ENCODE data around the gene SAV1.
A peak's percentile ranks its signal among the peaks of the same experiment; 100 is the strongest.

SAV1 gene

DNA sequence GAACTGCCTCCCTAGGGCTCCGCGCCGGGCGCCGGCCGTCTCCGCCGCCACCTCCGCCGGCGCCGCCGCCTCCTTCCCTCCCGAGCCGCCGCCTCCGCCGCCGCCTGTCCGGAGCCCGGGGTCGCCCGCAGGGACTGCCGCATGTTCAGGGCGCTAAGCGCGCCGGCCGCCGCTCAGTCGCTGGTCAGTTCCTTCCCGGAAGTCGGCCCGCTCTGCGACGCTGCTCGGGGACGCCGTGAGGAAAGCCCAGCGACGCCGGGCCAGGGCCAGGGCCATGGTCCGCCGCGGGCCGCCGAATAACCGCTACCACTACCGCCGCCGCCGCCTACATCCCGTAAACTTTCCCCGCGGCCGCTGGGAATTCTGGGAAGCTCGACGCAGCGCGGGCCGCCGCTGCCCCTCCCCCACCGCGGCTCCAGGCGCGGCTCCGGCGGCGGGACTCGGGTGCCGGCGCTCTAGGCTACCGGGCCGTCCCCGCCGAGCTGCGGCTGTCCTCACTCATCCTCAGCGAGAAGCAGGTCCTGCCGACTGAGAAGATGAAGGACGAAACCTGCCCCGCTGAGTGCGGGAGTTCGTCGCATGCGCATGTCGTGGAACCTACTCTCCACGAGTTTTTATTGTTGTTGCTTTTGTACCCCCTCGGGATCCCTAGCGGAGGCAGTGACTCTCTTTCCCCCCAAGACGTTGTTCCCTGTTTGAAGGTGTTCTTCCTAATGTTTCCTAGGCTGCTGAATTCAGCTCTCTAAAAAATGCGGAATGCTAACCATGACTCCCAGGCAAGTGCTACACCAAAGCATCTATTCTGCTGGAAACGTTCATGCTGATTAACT lies at the start of gene SAV1:
TSS of gene SAV1 (minus strand) at position 311 of the 830 bp plus-strand sequence. CDS start 339 bp downstream, outside the sequence.
- Histone ChIP-seq H3K36me3 (ENCODE audit: control insufficient read depth, insufficient read depth, low read length) (no peaks in the 10 kb centered on the region), H3K27me3 (replicated peaks; ENCODE audit: control insufficient read depth, insufficient read depth, low read length) (no peaks in the 10 kb centered on the region), H3K4me3 (replicated peaks; ENCODE audit: low read depth, low read length) (peak within 1 kb of the TSS; percentile 83)
- TF ChIP-seq, protein P1, sequence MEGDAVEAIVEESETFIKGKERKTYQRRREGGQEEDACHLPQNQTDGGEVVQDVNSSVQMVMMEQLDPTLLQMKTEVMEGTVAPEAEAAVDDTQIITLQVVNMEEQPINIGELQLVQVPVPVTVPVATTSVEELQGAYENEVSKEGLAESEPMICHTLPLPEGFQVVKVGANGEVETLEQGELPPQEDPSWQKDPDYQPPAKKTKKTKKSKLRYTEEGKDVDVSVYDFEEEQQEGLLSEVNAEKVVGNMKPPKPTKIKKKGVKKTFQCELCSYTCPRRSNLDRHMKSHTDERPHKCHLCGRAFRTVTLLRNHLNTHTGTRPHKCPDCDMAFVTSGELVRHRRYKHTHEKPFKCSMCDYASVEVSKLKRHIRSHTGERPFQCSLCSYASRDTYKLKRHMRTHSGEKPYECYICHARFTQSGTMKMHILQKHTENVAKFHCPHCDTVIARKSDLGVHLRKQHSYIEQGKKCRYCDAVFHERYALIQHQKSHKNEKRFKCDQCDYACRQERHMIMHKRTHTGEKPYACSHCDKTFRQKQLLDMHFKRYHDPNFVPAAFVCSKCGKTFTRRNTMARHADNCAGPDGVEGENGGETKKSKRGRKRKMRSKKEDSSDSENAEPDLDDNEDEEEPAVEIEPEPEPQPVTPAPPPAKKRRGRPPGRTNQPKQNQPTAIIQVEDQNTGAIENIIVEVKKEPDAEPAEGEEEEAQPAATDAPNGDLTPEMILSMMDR (IDR thresholded peaks at IDR 0.05; ENCODE audit: insufficient read depth, low read length, poor library complexity, severe bottlenecking): no peak
- peak; percentile 77 for DNase-seq (ENCODE audit: extremely low read depth, insufficient read length)

DNA sequence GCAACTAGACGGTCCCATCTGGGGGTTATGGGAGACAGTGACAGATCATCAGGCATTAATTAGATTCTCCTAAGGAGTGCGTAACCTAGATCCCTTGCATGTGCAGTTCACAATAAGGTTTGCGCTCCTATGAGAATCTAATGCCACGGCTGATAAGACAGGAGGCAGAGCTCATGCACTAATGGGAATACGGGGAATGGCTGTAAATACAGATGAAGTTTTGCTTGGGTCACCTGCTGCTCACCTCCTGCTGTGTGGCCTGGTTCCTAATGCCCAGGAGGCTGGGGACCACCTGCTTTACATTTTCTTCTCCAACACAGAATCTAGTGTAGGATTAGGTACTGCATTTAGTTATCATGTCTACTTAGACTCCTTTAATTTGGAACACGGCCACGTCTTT lies 49.7 kb upstream of the SAV1 start:
- Histone ChIP-seq H3K27me3 (replicated peaks; ENCODE audit: control insufficient read depth, insufficient read depth, low read length) (no peaks in the 10 kb centered on the region), H3K4me3 (replicated peaks; ENCODE audit: low read depth, low read length) (no peak overlapping the region), H3K36me3 (ENCODE audit: control insufficient read depth, insufficient read depth, low read length) (no peaks in the 10 kb centered on the region; the same call in none of the 2 replicates)
- DNase-seq (ENCODE audit: extremely low read depth, insufficient read length): no peak
- TF ChIP-seq, protein P1 (IDR thresholded peaks at IDR 0.05; ENCODE audit: insufficient read depth, low read length, poor library complexity, severe bottlenecking): no peak

DNA sequence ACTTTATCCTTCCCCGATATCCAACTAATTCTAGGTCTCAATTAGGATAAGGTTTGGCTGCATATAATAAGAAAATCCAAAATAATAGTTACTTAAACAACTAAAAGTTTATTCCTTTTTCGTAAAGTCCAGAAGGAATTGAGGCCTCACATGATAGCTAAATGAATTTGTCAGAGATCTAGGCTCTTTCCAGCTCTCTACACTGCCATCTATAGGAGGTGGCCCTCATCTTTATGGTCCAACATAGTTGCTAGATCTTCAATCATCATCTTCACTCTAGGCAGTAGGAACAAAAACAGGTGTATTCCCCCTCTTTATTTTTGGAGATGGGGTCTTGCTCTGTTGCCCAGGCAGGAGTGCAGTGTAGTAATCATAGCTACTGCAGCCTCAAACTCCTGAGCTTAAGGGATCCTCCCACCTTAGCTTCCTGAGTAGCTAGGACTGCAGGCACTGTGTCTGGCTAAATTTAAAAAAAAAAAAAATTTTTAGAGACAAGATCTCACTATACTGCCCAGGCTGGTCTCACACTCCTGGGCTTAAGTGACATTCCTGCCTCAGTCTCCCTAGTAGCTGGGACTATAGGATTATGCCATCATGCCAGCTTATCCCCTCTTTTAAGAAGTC lies 46.5 kb upstream of the SAV1 start:
- TF ChIP-seq, protein P1 (IDR thresholded peaks at IDR 0.05; ENCODE audit: insufficient read depth, low read length, poor library complexity, severe bottlenecking): peak; percentile 66
- H3K4me3 ChIP-seq (replicated peaks; ENCODE audit: low read depth, low read length): no peak overlapping the region
- H3K36me3 ChIP-seq (ENCODE audit: control insufficient read depth, insufficient read depth, low read length): no peaks in the 10 kb centered on the region
- no peaks in the 10 kb centered on the region for H3K27me3 ChIP-seq (replicated peaks; ENCODE audit: control insufficient read depth, insufficient read depth, low read length)
- DNase-seq (ENCODE audit: extremely low read depth, insufficient read length): no peak

DNA sequence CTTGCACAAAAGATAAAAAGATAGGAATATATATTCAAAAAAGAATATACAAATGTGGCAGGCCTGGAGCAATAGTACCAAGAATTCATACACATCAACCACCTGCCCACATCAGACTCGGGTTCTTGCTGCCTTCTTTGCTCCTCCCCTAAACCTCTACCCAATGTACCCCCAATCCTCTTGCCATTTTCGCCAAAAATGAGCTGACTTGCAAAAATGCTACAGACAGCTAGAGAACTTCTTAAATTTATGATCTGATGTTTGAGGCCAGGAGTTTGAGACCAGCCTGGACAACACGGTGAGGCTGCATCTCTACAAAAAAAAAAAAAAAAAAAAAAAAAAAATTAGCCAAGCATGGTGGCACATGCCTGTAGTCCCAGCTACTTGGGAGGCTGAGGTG lies 42.9 kb upstream of the SAV1 start:
- TF ChIP-seq, protein P1 (IDR thresholded peaks at IDR 0.05; ENCODE audit: insufficient read depth, low read length, poor library complexity, severe bottlenecking): no peak
- no peaks in the 10 kb centered on the region for H3K27me3 ChIP-seq (replicated peaks; ENCODE audit: control insufficient read depth, insufficient read depth, low read length)
- no peak overlapping the region for H3K4me3 ChIP-seq (replicated peaks; ENCODE audit: low read depth, low read length)
- no peaks in the 10 kb centered on the region for H3K36me3 ChIP-seq (ENCODE audit: control insufficient read depth, insufficient read depth, low read length)
- DNase-seq (ENCODE audit: extremely low read depth, insufficient read length): no peak

DNA sequence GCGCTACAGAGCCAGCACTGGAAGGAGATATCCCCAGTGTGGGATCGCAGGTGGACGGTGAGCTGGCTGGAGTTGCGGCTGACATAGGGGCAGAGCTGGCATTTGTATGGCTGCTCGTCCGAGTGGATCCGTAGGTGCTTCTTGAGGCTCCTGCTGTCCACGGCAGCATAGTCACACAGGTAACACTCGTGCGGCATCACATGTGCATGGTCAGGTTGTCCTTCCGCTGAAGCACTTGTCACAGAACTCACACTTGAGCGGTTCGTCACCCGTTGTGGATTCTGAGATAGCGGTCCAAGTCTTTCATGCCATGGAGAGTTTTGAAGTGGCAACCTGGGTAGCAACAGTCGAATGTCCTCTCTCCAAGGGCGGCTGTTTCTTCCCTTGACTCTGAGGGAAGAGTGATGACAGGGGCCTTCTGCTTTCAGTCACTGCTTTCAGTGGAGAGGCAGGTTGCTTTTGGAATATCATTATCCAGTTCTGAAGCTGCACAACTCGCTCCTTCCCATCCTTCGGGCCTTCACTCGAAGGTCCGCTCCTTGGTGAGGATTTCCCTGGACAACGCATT lies 37.0 kb upstream of the SAV1 start:
- DNase-seq (ENCODE audit: extremely low read depth, insufficient read length): no peak

More for the DNA sequence above, 37.0 kb upstream of the SAV1 start:
- TF ChIP-seq, protein P1 (IDR thresholded peaks at IDR 0.05; ENCODE audit: insufficient read depth, low read length, poor library complexity, severe bottlenecking): no peak
- Histone ChIP-seq H3K4me3 (replicated peaks; ENCODE audit: low read depth, low read length) (no peak overlapping the region), H3K36me3 (ENCODE audit: control insufficient read depth, insufficient read depth, low read length) (no peaks in the 10 kb centered on the region), H3K27me3 (replicated peaks; ENCODE audit: control insufficient read depth, insufficient read depth, low read length) (no peaks in the 10 kb centered on the region)

Data from GM06990 (cell line).